GM15510 (cell line): ENCODE measurements around the gene DGUOK.

ENCODE experiments used
- POLR2A ChIP-seq: IDR thresholded peaks from 3 replicates; pipeline ENCODE4 v1.6.1; 2011; ENCODE audit warnings: borderline replicate concordance; ENCODE audit not compliant: insufficient read length; ENCODE audit errors: extremely low read depth

Gene DGUOK

DNA sequence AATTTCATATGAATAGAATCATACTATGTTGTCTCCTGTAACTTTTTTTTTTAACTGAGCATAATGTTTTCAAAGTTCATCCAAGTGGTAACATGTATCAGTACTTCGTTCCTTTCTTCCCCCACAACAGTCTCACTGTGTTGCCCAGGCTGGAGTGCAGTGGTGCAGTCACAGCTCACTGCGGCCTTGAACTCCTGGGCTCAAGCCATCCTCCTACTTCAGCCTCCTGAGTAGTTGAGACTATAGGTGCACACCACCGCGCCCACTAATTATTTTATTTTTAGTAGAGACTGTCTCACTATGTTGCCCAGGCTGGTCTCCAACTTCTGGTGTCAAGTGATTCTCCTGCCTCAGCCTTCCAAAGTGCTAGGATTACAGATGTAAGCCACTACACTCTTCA is 34.6 kb downstream of the DGUOK start:
- no peak for TF ChIP-seq POLR2A

DNA sequence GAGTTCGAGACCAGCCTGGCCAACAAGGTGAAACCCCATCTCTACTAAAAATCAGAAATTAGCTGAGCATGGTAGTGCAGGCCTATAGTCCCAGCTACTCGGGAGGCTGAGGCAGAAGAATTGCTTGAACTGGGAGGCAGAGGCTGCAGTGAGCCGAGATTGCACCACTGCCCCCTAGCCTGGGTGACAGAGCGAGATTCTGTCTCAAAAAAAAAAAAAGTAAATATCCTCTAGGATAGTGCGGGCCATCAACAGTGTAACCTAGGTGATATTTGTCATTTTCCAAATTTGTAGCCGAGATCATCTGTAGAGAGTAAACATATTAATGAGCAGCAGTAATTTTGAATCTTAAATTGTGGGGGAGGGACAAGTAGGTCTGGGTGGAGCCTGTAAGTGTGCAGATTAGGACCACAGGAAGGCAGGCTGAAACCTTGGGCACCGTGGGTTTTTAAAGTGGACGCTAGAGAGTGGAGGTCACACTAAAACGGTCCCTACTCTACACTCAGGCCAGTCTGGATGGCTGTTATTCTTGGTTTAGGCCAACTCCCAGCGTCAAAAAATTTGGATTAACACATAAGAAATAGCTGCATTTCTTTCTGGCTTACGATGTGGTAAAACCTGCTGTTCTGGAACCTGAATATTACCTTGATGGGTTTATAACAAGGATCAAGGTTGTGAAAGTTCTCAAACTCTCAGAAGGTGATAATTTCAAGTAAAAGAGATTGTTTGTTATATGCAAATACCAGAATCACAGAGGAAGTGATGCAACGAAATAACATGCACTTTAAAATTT is 35.3 kb downstream of the DGUOK start:
- no peak for TF ChIP-seq POLR2A

DNA sequence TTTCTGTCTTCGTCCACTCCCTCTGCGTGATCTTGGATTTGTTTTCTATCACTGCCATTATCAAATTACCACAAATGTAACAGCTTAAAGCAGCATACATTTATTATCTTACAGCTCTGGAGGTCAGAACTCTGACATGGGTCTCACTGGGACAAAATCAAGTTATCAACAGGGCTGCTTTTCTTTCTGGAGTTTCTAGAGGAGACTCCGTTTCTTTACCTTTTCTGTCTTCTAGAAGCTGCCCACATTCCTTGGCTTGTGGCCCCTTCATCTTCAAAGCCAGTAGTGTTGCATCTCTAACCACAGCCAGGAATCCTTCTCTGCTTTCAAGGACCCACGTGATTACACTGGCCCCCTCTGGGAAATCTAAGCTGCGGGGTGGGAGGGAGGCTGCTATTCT is 36.1 kb downstream of the DGUOK start:
- no peak for TF ChIP-seq POLR2A

DNA sequence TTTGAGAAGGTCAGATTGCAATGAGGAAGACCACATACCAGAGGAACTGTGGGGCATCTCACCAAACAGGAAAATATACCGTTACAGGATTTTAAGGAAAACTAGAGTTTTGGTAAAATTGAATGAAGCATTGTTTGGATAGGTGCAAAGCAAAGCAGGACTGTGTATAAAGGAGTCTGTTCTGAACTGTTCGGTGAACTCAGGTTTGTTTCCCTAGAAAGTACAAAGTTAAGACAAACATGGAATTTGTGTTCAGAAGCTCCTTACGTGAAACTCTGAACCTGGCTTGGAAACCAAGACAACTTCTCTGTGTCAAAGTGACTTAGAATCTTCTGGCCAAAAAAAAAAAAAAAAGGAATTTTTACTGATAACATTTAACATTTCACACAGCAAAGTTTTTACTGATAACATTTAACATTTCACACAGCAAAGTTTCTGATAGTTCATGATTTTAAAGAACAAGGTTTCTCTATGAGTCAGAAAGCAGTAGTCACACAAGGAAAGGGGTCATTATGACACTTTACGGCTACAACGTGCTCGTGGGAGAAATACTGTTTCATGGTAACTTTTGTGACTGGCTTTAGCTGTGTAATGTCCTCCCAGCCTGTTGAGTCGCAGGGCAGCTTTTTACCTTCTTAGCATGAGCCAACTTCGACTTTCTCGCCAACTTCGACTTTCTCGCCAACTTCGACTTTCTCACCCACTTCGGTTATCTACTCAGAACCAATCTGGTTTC is 36.9 kb downstream of the DGUOK start:
- no peak for TF ChIP-seq POLR2A

DNA sequence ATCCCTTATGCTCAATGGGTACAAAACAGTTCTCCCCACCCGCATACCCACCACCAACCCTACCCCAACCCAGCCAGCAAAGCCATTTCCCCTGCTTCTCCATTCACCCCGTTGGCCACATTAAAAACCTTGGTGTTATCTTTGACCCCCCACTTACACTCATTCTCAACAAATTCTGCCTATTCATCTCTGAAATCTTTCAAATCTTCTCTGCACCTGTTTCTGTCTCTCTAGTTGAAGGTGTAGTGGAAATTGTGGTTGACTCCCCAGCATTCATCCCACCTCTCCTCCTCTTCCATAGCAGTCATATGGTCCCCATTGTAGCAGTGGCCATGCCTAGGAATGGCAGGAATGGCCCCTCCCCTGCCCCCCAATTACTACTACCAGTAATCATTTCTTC is 37.5 kb downstream of the DGUOK start:
- no peak for TF ChIP-seq POLR2A

DNA sequence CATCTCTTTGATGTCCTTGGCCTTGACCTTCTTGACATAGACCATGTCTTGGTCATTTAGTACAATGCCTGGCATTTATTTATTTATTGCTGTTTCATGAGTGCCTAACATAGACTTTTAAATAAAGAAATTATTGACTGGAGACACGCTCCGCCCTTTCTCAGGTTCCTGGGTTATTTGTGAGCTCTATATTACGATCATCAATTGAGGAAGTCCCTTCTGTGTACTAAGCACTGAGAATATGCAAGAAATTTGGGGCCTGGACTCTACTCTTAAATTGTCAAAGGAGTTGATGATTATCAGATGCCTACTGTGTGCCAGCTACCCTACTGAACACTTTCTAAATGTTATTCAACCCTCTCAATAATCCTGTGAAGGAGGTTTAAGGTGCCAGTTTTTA is 38.4 kb downstream of the DGUOK start:
- TF ChIP-seq POLR2A: no peak

DNA sequence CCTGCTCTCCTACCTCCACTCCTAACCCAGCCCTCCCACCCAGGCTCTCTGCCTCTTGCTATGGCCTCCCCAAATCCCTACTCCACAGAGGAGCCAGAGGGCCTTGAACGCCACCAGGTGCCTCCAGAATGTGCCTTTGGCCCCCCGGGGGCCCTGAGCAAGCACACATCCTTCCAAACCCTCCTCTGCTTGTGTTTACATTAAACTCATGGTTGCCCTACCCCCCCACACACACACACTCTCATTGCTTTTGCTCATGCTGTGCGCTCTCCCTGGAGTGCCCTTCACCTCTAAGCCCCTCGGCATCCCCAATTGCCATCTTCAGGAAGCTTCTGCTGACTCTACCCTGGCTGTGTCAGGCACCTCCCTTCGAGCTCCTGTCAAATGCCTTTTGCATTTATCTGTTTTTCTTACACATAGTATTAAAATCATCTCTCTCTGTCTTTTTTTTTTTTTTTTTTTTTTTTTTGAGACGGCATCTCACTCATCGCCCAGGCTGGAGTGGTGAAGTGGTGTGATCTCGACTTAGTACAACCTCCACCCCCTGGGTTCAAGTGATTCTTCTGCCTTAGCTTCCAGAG is 41.8 kb downstream of the DGUOK start:
- TF ChIP-seq POLR2A: no peak

DNA sequence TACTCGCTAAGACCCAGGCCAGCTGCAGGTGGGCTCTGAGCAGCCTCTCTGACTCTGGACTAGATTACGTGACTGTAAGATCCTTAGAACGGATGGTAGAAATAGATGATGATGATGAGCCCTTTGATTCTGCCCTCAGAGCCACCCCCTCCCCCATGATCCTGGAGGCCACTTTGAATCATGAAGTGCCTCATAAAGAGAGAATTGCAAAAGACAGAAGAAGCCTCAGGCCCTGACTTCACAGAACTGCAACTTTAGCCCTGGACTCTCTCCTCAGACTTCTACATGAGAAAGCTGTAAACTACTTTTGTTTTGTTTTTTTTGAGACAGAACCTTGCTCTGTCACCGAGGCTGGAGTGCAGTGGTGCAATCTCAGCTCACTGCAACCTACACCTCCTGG is 42.7 kb downstream of the DGUOK start:
- TF ChIP-seq POLR2A: no peak

DNA sequence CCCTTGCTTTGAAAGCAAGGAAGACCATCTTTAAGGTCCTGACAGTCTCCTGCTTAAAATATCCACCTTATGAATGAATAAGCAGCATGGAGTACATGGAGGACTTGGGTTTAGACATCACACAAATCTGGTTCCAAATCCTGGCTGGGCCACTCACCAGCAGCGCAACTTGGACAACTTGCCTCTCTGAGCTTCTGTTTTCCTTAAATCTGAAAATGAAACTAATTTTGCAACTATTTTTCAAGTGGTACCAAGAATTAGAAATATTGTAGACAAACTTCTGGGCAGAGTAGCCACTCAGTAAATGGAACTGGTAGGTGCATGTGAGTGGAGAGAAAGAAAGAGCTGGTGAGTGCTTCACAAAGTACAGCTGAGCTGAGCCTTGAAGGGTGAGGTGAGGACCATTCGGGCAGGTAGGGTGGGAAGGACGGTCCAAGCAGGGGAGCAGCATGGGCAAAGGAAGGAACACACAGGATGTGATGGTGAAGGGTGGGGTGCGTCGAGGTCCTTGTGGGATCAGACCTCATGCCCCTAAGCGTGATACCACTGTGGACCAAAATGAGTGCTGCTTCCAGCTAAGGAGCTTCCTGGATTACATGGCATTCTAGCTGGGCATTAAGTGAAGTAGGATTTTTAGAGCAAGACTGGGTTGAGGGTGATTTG is 43.6 kb downstream of the DGUOK start:
- TF ChIP-seq POLR2A: no peak

DNA sequence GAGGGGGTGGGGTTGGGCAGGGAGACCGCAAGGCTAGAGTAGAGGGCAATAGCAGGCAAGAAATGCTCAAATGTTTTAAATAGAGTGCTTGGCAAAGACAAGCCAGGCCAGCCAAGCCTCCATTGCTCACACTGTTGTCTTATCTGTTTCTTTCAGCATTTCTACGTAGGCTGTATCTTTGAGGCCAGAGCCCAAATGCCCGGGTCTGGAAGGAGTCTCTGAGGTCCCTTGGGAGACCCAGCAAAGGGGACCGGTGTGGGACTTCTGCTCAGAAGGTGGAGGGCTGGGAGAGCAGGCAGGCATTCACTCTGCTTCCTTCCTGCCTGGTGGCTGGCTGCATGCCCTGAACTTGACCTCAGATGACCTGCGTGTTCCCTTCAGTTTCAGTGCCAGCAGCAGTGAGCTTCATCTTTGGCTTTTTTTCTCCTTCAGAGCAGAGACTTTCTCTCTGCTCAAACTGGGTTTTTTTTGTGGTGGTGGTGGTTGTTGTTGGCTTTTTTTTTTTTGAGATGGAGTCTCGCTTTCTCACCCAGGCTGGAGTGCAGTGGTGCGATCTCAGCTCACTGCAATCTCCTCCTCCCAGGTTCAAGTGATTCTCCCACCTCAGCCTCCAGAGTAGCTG is 44.3 kb downstream of the DGUOK start:
- TF ChIP-seq POLR2A: peak; percentile 21

DNA sequence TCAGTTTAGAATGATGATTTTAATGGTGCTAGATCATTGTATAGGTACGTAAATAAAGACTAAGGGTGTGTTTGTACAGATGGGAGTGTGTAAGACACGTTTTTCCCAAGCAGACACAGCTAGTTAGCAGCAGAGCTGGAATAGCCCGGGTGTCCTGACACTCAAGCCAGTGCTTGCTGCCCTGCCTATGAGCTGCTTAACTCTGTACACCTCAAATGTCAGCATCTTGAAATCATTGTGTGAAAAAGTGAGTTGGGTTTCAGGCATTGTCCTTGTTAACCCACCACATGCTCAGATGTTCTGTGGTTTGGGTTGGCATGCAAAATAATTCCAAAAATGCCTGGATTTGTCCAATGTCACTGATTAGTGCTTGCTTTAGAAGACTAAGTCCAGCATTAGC is 45.0 kb downstream of the DGUOK start:
- TF ChIP-seq POLR2A: no peak

DNA sequence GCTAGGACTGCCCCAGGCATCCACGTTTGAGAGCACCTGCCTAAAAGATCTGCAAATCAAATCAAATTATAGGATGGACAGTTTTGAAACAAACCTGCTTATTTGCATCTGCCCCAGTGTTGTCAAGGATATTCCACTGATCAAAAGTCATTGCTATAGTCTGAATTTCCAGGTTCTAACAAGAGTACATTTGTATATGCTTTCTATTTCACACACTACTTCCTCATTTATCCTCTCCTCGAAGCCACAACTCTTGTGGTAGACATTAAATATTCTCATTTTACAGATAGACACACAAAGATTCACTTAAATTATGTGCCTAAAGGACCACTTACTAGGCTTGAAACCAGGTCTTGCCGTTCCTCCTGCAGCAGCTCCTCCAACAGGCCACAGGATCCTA is 46.2 kb downstream of the DGUOK start:
- TF ChIP-seq POLR2A: no peak

DNA sequence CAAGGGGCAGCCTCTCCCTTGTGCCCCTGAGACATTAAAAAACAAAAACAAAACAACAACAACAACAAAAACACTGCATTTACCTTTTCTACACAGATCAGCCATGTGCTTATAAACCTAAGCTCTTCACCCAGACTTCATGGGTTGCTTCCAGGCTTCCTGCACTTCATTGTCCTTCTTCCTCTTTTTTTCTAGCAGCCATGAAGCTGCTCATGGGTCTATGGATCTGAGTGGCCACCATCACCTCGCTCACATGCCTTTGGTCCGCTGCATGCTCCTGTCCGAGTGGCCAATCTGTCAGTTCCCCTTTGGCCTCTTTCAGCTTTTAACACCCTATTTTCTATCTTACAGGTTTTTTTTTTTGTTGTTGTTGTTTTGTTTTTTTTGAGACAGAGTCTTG is 49.1 kb downstream of the DGUOK start:
- TF ChIP-seq POLR2A: no peak

DNA sequence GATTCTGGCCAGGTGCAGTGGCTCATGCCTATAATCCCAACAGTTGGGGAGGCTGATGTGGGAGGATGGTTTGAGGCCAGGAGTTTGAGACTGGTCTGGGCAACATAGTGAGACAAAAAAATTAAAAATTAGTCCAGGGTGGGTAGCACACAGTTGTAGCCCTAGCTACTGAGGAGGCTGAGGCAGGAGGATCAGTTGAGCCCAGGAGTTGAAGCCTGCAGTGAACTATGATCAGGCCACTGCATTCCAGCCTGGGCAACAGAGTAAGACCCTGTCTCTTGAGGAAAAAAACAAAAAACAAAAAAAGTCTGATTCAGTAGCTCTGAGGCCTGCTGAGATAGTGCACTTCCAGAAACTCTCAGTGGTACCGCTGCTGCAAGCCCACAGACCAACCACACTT is 50.1 kb downstream of the DGUOK start:
- TF ChIP-seq POLR2A: no peak

DNA sequence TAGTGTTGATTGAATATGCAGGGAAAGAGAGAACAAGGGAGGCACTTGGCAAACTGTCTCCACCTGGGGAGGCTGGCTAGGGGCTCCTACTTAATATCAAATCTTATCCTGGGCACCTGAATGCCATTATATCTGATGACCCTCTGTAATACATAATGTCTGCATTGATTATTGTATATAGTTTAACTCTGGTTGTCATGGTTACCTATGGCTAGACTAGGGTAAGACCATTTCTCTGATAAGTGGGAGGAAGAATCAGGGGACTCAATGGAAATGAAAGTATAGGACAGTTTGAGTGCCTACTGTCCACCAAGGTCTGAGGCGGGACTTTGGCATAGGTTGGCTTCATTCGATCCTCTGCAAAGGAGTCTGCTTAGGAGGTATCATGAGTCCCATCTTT is 50.8 kb downstream of the DGUOK start:
- TF ChIP-seq POLR2A: no peak
